SK-N-SH (cell line): Measurements from ENCODE around the gene AGMO. TPM values are rescaled to one million over a fixed set of nuclear protein-coding genes. Genes with fewer than 3 reads are reported as not detected.

Experiments
- CTCF ChIA-PET: fragments of 300-600, 350-600 bp; formaldehyde crosslinking; extraction: SDS; loops from one replicate; lab custom pipeline; 2021; lab: Yijun Ruan, JAX
- POLR2A ChIA-PET: fragments of 350-600 bp; sonication (Branson Sonifier 250); formaldehyde crosslinking; extraction: SDS; loops from one replicate; lab custom pipeline; 2020; ENCODE audit warnings: antibody characterized with exemption, inconsistent platforms; lab: Yijun Ruan, JAX
- DNase-seq: peaks from one replicate; pipeline ENCODE4 v3.0.0; 2012
- H2AFZ ChIP-seq: fragments of 200-600 bp; sonication (generic); 2 replicates; pipeline ENCODE4 v1.8.1; 2016; ENCODE audit warnings: antibody characterized with exemption, mild to moderate bottlenecking, low read depth
- H3F3A ChIP-seq: fragments of 200-600 bp; sonication (generic); replicated peaks from 2 replicates; pipeline ENCODE3; 2016; ENCODE audit warnings: antibody characterized with exemption, mild to moderate bottlenecking; ENCODE audit not compliant: insufficient read depth
- H3K27ac ChIP-seq, 2 experiments: fragments of 200-500 bp in 1 of 2; fragments of 200-600 bp in 1 of 2; sonication (Bioruptor generic) in 1 of 2; sonication (generic), shearing (Covaris generic) in 1 of 2; 2 replicates each; pipeline versions ENCODE4 v1.5.1 to v1.6.1; 2014 to 2016; ENCODE audit warnings: low read depth in 2 of 2, inconsistent platforms in 1 of 2, low read length in 1 of 2, mild to moderate bottlenecking in 1 of 2, mixed read lengths in 1 of 2
- H3K27me3 ChIP-seq: fragments of 200-600 bp; sonication (generic), shearing (Covaris generic); 2 replicates; pipeline ENCODE4 v1.6.1; 2016; ENCODE audit warnings: mixed run types; ENCODE audit not compliant: insufficient read depth
- H3K36me3 ChIP-seq, 2 experiments: fragments of 200-500 bp in 1 of 2; fragments of 200-600 bp in 1 of 2; sonication (Bioruptor generic) in 1 of 2; sonication (generic) in 1 of 2; replicated peaks in 1 of 2; 2 replicates each; pipeline versions ENCODE3 to v1.5.1; 2014 to 2016; ENCODE audit warnings: low read length in 1 of 2, mild to moderate bottlenecking in 1 of 2; ENCODE audit not compliant: insufficient read depth in 2 of 2, control insufficient read depth in 1 of 2
- H3K4me1 ChIP-seq, 2 experiments: fragments of 200-500 bp in 1 of 2; fragments of 200-600 bp in 1 of 2; sonication (Bioruptor generic) in 1 of 2; sonication (generic), shearing (Covaris generic) in 1 of 2; 2 replicates each; pipeline versions ENCODE4 v1.5.1 to v1.6.1; 2014 to 2016; ENCODE audit warnings: low read depth in 1 of 2, low read length in 1 of 2, mixed run types in 1 of 2; ENCODE audit not compliant: insufficient read depth in 2 of 2, control insufficient read depth in 1 of 2
- H3K4me2 ChIP-seq: fragments of 200-600 bp; sonication (generic), shearing (Covaris generic); 2 replicates; pipeline ENCODE4 v1.6.1; 2017; ENCODE audit warnings: mixed run types
- H3K4me3 ChIP-seq, 2 experiments: fragments of 200-500 bp in 1 of 2; fragments of 200-600 bp in 1 of 2; sonication (Bioruptor generic) in 1 of 2; sonication (generic), shearing (Covaris generic) in 1 of 2; 2 replicates each; pipeline versions ENCODE4 v1.5.1 to v1.8.1; 2014 to 2016; ENCODE audit warnings: low read depth in 2 of 2, inconsistent platforms in 1 of 2, low read length in 1 of 2, mild to moderate bottlenecking in 1 of 2, mixed read lengths in 1 of 2, moderate library complexity in 1 of 2
- H3K79me2 ChIP-seq: fragments of 200-600 bp; sonication (generic); 2 replicates; pipeline ENCODE4 v1.8.1; 2017; ENCODE audit warnings: mild to moderate bottlenecking; ENCODE audit not compliant: insufficient read depth
- H3K9ac ChIP-seq: fragments of 200-600 bp; sonication (generic); 2 replicates; pipeline ENCODE4 v1.6.1; 2017; ENCODE audit warnings: mixed run types
- H3K9me2 ChIP-seq: fragments of 200-600 bp; sonication (generic); 2 replicates; pipeline ENCODE4 v1.6.1; 2017; ENCODE audit warnings: mixed run types
- H3K9me3 ChIP-seq: fragments of 200-600 bp; sonication (generic); 2 replicates; pipeline ENCODE4 v1.6.1; 2017; ENCODE audit warnings: mixed run types, mild to moderate bottlenecking, moderate library complexity
- H4K20me1 ChIP-seq: fragments of 200-600 bp; sonication (generic); 2 replicates; pipeline ENCODE4 v1.6.1; 2017; ENCODE audit warnings: mild to moderate bottlenecking, mixed run types; ENCODE audit not compliant: insufficient read depth
- ELF1 ChIP-seq: IDR thresholded peaks from 2 replicates; pipeline ENCODE4 v1.4.0; 2012
- GABPA ChIP-seq: IDR thresholded peaks from 2 replicates; pipeline ENCODE4 v1.4.0; 2012; ENCODE audit warnings: low read depth, mild to moderate bottlenecking
- JUND ChIP-seq: IDR thresholded peaks from 2 replicates; pipeline ENCODE4 v1.4.0; 2012
- MEF2A ChIP-seq: IDR thresholded peaks from 2 replicates; pipeline ENCODE4 v1.4.0; 2012; ENCODE audit warnings: low read depth, borderline replicate concordance
- POLR2AphosphoS5 ChIP-seq: IDR thresholded peaks from 2 replicates; pipeline ENCODE4 v1.6.1; 2012; ENCODE audit warnings: low read depth, low read length
- RAD21 ChIP-seq: IDR thresholded peaks from 2 replicates; pipeline ENCODE4 v1.6.1; 2012; ENCODE audit warnings: mild to moderate bottlenecking, low read length
- REST ChIP-seq: IDR thresholded peaks from 2 replicates; pipeline ENCODE4 v1.6.1; 2012; ENCODE audit warnings: mild to moderate bottlenecking, low read depth, low read length, moderate library complexity
- SMC3 ChIP-seq: IDR thresholded peaks from 2 replicates; pipeline ENCODE4 v1.6.1; 2012; ENCODE audit warnings: low read depth, low read length, improper control_type of control experiment
- TAF1 ChIP-seq: IDR thresholded peaks from 2 replicates; pipeline ENCODE4 v1.6.1; 2012; ENCODE audit warnings: low read depth, mild to moderate bottlenecking, low read length, moderate library complexity, borderline replicate concordance
- TEAD4 ChIP-seq: IDR thresholded peaks from 2 replicates; pipeline ENCODE4 v1.4.0; 2012; ENCODE audit warnings: mild to moderate bottlenecking, borderline replicate concordance; ENCODE audit not compliant: insufficient read depth
- WGBS: methylation state at CpG from one replicate; pipeline ENCODE4 v1.1.6; 2017; ENCODE audit warnings: low lambda C conversion rate; 5-methylcytosine and 5-hydroxymethylcytosine counted together
- polyA plus RNA-seq, 3 experiments: library from polyadenylated mRNA; depleted of rRNA; stranded (reverse); fragments of >200 nt; gene quantifications; 2 replicates each; pipeline ENCODE4 v1.2.3, GENCODE V29; 2012
- TF ChIP-seq, protein P1 (sequence below): IDR thresholded peaks from 2 replicates; pipeline ENCODE4; 2012
- TF ChIP-seq, protein P2 (sequence below): fragments of 200-600 bp; sonication (generic); IDR thresholded peaks from 2 replicates; pipeline ENCODE4 v1.6.1; 2017; ENCODE audit warnings: antibody characterized with exemption, mild to moderate bottlenecking, moderate library complexity
- TF ChIP-seq, protein P3 (sequence below): IDR thresholded peaks from 2 replicates; pipeline ENCODE4 v1.4.0; 2012; ENCODE audit warnings: low read depth, borderline replicate concordance

The AGMO gene
- polyA plus RNA-seq, 1 of the 3 experiments (the other 2 are of a cell fraction) = 0.05 TPM

DNA sequence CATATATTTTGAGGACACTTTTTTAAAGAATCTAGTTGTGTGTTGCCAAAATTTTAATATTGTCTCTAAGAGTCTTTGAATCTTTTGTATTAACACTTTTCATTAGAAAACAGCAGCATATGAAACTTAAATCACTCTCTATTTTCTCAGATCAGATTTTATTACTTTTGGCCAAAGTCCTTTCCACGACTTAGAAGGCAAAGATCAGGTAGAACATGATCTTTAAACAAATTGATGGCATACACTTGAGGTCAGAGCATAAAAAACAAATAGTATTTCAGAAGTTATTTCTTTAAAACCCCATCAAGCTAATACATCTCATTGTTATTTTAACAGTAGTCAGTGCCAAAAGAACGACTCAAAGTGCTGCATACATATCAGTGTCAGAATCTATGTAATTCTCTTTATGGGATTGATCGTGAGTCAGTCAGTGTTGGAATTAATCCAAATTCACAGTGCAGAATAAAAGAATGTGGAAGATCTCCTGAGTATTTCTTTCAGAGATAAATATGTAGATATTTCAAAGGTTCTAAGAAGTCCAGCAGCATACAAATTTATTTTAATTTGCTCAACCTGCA lies 9.6 kb upstream of the AGMO start (continued):
- TF ChIP-seq REST (no peak), JUND (peak; percentile 37; the same call in 1 of the 2 replicates), SMC3 (no peak), RAD21 (no peak)

GRCh38 chr7:15567652-15568051 lies 5.8 kb upstream of the AGMO start:
- Histone ChIP-seq H3K27me3 (peaks cover 6% of the 10 kb centered on the region; the same call in 1 of the 2 replicates), H3K36me3 (no peaks in the 10 kb centered on the region), H3F3A (peaks cover 4% of the 10 kb centered on the region), H4K20me1 (no peaks in the 10 kb centered on the region), H3K9ac (no peak overlapping the region), H3K27ac (no peak overlapping the region), H3K4me3 (no peak overlapping the region), H2AFZ (no peak overlapping the region), H3K9me3 (no peaks in the 10 kb centered on the region), H3K9me2 (no peaks in the 10 kb centered on the region), H3K79me2 (no peaks in the 10 kb centered on the region), H3K4me2 (no peak overlapping the region)
- 32% methylated on average over 2 of the region's 2 CpGs for WGBS
- ChIA-PET POLR2A (no interaction called here), CTCF (interaction anchor here (1.2 kb wide), 1 partner anchor 9 kb away, joined by 3 read pairs; no protein-coding TSS in a partner anchor)
- no peak for DNase-seq
- TF ChIP-seq ELF1 (no peak), JUND (no peak), POLR2AphosphoS5 (no peak), REST (no peak), TEAD4 (no peak), TAF1 (no peak), MEF2A (no peak), SMC3 (no peak), GABPA (no peak)
- TF ChIP-seq, protein P1, sequence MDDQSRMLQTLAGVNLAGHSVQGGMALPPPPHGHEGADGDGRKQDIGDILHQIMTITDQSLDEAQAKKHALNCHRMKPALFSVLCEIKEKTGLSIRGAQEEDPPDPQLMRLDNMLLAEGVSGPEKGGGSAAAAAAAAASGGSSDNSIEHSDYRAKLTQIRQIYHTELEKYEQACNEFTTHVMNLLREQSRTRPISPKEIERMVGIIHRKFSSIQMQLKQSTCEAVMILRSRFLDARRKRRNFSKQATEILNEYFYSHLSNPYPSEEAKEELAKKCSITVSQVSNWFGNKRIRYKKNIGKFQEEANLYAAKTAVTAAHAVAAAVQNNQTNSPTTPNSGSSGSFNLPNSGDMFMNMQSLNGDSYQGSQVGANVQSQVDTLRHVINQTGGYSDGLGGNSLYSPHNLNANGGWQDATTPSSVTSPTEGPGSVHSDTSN = no peak
- TF ChIP-seq, protein P2, sequence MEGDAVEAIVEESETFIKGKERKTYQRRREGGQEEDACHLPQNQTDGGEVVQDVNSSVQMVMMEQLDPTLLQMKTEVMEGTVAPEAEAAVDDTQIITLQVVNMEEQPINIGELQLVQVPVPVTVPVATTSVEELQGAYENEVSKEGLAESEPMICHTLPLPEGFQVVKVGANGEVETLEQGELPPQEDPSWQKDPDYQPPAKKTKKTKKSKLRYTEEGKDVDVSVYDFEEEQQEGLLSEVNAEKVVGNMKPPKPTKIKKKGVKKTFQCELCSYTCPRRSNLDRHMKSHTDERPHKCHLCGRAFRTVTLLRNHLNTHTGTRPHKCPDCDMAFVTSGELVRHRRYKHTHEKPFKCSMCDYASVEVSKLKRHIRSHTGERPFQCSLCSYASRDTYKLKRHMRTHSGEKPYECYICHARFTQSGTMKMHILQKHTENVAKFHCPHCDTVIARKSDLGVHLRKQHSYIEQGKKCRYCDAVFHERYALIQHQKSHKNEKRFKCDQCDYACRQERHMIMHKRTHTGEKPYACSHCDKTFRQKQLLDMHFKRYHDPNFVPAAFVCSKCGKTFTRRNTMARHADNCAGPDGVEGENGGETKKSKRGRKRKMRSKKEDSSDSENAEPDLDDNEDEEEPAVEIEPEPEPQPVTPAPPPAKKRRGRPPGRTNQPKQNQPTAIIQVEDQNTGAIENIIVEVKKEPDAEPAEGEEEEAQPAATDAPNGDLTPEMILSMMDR = no peak
- TF ChIP-seq, protein P3, sequence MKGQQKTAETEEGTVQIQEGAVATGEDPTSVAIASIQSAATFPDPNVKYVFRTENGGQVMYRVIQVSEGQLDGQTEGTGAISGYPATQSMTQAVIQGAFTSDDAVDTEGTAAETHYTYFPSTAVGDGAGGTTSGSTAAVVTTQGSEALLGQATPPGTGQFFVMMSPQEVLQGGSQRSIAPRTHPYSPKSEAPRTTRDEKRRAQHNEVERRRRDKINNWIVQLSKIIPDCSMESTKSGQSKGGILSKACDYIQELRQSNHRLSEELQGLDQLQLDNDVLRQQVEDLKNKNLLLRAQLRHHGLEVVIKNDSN = no peak
- TF ChIP-seq, all 33 proteins: peak for 0
- no peaks in the 10 kb centered on the region; a peak in 1 of 4 replicates for H3K4me1 ChIP-seq
